HG02678 (cell line): Measurements from ENCODE around the gene PIM3.

Source experiments
- ATAC-seq: cut with Tn5 transposase; IDR thresholded peaks from one replicate; pipeline ENCODE4 v1.9.1; 2021; ENCODE audit warnings: mild to moderate bottlenecking, moderate library complexity; ENCODE audit not compliant: unreplicated experiment

PIM3 gene

DNA sequence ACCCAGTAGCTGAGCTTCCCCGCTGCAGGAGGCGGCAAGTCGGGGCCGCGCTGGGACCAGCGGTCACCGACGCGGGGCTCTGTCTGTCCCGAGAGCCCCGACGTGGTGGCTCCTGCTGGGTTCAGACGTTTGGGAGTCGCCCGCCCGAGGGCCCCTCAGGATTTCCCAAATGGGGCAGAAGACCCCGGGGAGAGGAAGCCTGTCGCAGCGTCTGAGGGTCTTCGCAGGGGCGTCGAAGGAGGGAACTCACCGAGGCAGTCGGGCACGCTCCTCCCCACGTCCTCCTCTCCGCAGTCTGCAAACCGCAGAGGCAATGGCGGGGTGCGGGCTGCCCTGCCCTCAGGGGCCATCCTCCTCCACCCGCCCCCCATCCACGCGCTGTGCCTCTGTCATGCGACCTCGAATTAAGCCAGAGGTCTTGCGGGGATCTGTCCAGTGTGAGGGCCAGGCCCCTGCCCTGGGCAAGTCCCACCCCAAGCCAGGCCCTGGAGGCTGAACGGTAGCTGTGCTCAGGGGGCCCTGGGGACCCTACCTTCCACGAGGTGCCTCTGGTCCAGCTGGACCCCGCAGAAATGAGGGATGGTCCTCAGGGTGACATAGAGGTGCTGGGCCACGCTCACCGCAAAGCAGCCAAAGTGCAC lies 39.5 kb downstream of the PIM3 start:
- ATAC-seq, result no peak

DNA sequence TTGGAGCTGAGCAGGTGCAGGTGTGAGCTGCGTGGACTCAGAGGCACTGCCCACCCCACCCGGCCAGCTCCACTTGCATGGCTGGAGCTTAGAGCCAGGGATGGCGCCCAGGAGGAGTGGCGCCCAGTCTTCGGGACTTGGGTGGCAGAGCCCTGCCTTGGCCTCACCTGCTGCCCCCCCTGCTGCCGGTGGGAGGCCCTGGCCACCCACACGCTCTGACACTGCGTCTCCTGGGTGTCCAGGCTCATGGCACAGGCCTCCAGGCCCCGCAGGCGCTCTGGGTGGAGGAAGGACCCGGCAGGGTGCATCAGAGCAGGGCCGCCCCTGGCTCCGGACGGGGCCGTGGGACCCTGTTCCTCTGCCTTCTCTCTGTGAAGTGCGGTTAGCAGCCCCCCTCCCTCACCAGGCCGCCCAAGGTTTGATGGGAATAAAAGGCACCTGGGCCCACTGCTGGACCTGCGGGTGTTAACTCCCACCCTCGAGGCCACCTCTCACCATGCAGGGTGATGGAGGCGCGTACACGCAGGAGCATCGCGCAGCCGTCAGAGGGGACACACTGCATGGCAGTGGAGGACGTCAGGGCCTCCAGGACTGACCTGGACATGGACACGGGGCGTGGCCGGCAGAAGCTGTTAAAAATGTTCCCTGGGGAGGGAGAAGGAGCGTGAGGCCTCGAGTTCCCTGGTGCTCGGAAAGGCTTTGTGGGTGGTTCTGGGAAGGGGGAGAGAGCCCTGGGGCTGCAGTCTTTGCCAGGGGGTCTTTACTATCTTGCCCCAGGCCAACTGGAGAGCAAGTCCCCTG lies 40.2 kb downstream of the PIM3 start:
- no peak for ATAC-seq

DNA sequence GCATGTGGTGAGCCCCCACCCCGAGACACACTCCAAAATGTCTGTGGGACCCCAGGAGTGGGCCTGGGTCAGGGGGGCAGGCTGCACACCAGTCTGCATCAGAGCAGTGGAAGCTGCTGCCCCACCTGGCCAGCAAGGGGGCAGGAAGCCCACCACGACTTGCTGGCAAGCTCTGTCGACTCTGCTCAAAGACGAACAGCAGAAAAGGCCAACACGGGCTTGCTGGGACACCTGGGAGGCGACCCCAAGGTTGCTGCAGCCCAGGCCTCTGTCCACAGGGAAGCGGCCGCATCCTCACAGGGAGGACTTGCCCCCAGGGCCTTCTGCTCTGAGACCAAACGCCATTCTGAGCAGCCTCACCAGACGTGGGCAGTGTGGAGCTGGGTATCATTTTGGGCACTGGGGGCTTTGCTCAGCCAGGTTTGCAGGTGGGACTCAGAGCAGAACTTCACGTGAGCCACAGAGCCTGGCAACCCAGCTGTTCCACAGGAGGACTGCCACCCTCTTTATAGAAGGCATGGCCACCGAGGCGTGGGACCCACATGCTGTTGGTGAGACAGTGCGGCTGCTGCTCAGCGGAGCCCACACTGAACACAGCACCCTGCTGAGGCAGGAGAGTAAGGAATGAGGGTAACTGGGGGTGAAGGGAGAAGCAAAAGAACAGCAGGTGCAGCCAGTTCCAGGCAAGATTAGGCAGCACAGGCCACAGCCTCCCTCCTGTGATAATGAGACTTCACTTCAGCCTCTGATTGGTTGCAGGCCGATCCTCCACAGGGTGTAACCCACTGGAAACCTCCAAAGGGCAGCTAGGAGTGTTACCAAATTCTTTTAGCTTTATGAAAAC lies 41.0 kb downstream of the PIM3 start:
- ATAC-seq, result no peak

DNA sequence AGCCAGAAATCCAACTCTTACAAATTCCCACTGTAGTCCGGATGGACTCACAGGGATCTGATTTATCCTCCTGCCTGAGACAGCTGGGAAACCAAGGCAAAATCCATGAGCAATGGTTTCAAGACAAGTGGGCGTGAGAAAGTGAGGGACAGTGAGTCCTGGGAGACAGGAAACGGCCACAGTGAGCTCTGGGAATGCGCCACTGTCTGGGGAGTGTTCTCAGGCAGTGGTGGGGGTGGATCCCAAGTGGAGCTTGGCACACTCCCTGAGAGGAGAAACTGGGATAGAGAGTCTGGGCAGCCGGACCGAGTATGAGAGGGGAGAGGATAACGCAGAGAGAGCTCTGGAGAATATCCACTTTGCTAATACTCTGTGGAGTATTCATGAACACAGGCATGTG lies 42.2 kb downstream of the PIM3 start:
- no peak for ATAC-seq

- no peak for ATAC-seq
These were observed 44.3 kb downstream of the PIM3 start for GRCh38 chr22:50004918-50005317.

DNA sequence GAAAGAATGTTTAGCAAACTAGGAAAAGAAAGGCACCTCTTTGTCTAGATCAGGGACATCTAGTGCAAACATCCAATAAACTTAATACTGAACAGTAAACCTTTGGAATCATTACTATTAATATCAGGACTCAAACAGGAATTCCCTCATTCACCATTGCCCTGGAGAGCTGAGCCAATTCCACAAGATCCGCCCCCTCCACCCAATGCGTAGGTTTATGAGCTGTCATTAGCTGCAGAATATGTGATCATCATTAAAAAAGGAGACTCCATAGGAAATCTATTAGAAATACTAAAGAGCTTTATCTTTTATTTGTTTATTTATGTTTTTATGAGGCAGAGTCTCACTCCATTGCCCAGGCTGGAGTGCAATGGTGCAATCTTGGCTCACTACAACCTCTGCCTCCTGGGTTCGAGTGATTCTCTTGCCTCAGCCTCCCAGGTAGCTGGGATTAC lies 46.5 kb downstream of the PIM3 start:
- no peak for ATAC-seq

DNA sequence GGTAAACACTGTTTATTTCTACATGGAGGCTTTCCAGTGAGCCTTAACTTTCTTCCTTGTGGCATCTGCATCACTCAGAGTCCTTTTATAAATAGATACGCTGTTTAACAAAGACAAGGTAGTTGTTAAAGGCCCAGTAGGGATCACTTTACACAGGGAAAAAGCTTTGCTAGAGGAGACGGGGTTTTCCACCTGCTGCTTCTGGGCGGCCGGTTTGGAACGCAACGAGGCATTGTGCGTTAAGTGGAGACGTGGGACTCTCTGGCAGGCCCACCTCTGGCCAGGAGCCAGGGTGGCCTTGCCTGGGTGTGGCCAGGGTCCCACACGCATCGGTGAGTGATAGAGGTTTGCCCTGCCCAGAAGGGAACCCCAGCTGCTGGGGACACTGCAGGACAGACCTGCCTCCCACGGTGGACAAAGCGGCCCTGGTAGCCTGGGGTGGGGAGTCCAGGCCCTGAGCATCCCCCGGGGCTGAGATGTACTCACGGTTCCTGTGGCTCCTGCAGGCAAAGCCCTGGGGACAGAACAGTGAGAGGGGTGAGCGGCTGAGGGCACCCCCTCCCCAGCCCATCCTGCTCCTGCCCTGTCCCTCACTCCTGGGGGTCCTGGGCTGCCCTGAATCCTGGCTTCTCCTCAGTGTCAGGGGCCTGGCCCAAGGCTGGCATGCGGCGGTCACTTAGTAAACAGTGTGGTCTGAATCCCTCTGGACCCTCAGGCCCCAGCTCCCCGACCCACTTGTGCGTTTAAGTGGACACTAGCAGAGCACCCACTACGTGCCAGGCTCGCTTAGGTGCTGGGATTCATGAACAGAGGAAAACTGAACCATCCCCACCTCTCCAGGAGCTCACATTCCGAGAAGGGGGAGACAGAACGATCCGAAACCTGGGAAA lies 47.8 kb downstream of the PIM3 start:
- no peak for ATAC-seq

DNA sequence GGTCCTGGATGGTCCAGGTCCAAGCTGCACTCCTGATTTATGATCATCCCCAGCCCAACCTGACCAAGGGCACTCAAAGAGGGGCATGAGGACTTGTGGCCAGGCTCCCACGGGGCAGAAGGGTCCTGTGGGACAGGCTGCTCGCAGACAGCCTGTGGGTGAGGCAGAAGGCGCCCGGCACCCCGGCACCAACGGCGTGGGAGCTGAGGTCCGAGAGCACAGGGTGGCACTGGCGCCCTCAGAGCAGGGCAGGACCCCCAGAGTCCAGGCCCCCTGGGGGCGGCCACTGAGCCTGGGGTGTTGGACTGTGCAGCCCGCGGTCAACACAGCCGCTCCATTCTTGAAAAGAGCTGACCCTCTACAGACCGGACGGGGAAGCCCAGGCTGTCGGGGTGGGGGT lies 48.7 kb downstream of the PIM3 start:
- ATAC-seq, result no peak

- no peak for ATAC-seq
These were observed 49.4 kb downstream of the PIM3 start for GRCh38 chr22:50009765-50010675.

- ATAC-seq, result no peak
These were observed 50.3 kb downstream of the PIM3 start for GRCh38 chr22:50010676-50011446.

GRCh38 chr22:50011447-50012210 lies 51.1 kb downstream of the PIM3 start:
- ATAC-seq, result no peak

DNA sequence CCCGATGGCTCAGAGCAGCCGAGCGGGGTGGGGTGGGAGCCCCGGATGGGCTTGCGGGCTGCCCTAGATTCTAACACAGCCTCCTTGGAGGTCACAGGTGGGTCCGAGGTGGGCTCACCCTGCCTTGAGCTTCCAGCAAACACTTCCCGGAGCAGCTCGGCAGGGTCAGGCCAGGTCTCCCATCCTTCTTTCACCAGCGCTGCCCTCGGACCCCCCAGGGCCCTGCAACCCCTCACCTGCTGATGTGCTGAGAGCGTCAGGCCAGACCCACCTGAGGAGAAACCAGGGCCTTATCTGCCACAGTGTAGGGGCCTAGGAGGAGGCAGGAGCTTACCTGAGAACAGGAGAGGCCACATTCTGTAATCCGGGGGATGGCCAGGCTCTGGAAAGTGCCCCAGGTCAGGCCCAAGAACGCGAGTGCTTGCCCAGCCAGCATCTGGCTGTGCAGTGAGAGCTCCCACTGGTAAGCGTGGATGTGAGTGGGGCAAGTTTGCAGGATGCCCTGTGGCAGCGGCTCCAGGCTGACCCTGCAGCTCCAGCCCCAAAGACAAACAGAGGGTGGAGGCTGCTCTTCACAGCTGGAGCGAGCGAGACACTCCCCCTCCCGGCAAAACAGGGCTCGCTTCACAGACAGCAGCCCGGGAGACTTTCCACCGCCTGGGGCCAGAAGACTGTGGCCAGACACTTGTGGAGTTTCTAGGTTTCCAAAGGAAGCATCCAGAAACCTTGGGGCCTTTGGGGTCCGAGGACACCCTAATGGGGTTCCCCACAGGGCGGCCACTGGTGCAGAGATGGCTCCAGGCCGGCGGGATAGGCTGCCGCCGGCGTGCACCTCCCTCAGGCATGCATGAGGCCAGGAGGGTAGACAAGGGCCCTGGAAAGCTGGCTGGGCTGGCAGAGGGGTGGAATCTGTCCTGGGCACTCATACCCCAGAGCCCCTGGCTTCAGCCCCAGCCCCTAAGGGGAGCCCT lies 51.9 kb downstream of the PIM3 start, which contains the start of gene IL17REL:
Gene IL17REL, minus strand, starts transcription at position 555 of the 971 bp plus-strand sequence. Its CDS starts 119 bp downstream, at position 436.
- no peak for ATAC-seq
